Colonic mucosa (tissue), 4 donors: Measurements from ENCODE around the gene TPD52L1. TPM values are rescaled to one million over a fixed set of nuclear protein-coding genes. Genes with fewer than 3 reads are reported as not detected.

Source experiments
- DNase-seq: peaks from one replicate; pipeline ENCODE4 v3.0.0-alpha.2; 2020
- H3K27ac ChIP-seq: fragments of 200-600 bp; one replicate; pipeline ENCODE4 v1.8.0; 2021
- H3K27me3 ChIP-seq: fragments of 200-600 bp; one replicate; pipeline ENCODE4 v1.8.0; 2021
- H3K36me3 ChIP-seq: fragments of 200-600 bp; one replicate; pipeline ENCODE4 v1.8.0; 2021
- H3K4me1 ChIP-seq: fragments of 200-600 bp; one replicate; pipeline ENCODE4 v1.8.0; 2021; ENCODE audit warnings: mild to moderate bottlenecking
- H3K4me3 ChIP-seq: fragments of 200-600 bp; one replicate; pipeline ENCODE4 v1.8.0; 2021
- H3K9ac ChIP-seq, 2 donors: one replicate each; pipeline ENCODE4 v1.7.0; 2013; ENCODE audit warnings: control low read depth in 2 of 2, low read depth in 2 of 2, low read length in 2 of 2
- H3K9me3 ChIP-seq: fragments of 200-600 bp; one replicate; pipeline ENCODE4 v1.8.0; 2021
- intact Hi-C: fragments of 100-400 bp; cut with DNase I; formaldehyde crosslinking; loops from one replicate; pipeline ENCODE4 v1.14.1; 2022
- total RNA-seq, 2 donors: library from RNA; stranded (reverse); fragmentation: NEBNext Ultra II Directional in 1 of 2; extraction: Animal tissue kit (Norgen Biotek cat#: 25700) in 1 of 2; gene quantifications; one replicate each; pipeline ENCODE4 v1.2.1, GENCODE V29; 2021
- TF ChIP-seq, protein P1 (sequence below): fragments of 200-600 bp; IDR thresholded peaks from one replicate; pipeline ENCODE4 v1.8.0; 2022; ENCODE audit warnings: antibody characterized with exemption, mild to moderate bottlenecking
- donor health status: healthy.
- donor health status: DM: no; HTN: no; CAD: no.
- donor health status: DM: no; HTN: no; CAD: no.

The TPD52L1 gene
- total RNA-seq, 2 donors from 2014 or later = 15.5 to 16.9 TPM

DNA sequence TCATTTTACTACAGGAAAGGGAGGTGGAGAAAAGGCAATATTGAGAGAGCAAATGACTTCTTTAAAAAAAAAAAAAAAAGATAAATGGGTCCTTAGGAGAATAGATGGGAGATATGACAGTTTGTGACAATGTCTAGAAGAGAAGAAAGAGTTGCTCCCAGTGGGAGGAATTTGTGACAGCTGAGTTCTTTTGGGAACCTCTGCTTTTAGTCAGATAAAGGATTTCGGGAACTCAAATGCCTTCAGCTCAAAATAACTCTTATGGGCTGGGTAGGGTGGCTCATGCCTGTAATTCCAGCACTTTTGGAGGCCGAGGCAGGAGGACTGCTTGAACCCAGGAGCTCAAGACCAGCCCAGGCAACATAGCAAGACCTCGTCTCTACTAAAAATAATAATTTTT lies 13.1 kb downstream of the TPD52L1 start:
- Histone ChIP-seq H3K27ac (no peak overlapping the region), H3K27me3 (no peaks in the 10 kb centered on the region), H3K9ac (no peak overlapping the region), H3K4me1 (no peaks in the 10 kb centered on the region), H3K4me3 (no peak overlapping the region), H3K9me3 (no peaks in the 10 kb centered on the region), H3K36me3 (no peaks in the 10 kb centered on the region)
- intact Hi-C loops = no loop called here
- DNase-seq = no peak
- TF ChIP-seq, protein P1, sequence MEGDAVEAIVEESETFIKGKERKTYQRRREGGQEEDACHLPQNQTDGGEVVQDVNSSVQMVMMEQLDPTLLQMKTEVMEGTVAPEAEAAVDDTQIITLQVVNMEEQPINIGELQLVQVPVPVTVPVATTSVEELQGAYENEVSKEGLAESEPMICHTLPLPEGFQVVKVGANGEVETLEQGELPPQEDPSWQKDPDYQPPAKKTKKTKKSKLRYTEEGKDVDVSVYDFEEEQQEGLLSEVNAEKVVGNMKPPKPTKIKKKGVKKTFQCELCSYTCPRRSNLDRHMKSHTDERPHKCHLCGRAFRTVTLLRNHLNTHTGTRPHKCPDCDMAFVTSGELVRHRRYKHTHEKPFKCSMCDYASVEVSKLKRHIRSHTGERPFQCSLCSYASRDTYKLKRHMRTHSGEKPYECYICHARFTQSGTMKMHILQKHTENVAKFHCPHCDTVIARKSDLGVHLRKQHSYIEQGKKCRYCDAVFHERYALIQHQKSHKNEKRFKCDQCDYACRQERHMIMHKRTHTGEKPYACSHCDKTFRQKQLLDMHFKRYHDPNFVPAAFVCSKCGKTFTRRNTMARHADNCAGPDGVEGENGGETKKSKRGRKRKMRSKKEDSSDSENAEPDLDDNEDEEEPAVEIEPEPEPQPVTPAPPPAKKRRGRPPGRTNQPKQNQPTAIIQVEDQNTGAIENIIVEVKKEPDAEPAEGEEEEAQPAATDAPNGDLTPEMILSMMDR = no peak

DNA sequence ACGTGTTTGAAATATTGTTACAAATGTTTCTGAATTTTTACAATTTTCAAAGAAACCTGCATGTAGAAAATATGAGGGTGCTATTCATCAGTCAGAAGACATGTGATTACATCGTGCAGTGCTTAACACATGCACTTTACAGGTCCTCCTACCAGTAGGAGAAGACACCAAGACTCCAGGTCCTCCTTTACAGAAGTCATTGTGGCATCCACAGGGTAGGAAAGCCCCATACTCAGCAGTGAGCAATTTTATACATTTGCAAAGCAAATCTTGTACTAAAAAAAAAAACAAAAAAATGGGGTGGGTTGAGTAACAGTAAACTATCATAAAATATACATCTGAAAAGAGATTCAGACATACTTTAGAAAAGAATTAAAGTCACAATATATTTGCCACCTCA lies 14.0 kb downstream of the TPD52L1 start:
- H3K9me3 ChIP-seq = no peaks in the 10 kb centered on the region
- no peak overlapping the region for H3K9ac ChIP-seq
- intact Hi-C loops = no loop called here
- H3K36me3 ChIP-seq = no peaks in the 10 kb centered on the region
- TF ChIP-seq, protein P1 = no peak
- no peak for DNase-seq
- H3K27me3 ChIP-seq = no peaks in the 10 kb centered on the region
- H3K4me1 ChIP-seq = no peaks in the 10 kb centered on the region
- no peak overlapping the region for H3K4me3 ChIP-seq
- no peak overlapping the region for H3K27ac ChIP-seq

DNA sequence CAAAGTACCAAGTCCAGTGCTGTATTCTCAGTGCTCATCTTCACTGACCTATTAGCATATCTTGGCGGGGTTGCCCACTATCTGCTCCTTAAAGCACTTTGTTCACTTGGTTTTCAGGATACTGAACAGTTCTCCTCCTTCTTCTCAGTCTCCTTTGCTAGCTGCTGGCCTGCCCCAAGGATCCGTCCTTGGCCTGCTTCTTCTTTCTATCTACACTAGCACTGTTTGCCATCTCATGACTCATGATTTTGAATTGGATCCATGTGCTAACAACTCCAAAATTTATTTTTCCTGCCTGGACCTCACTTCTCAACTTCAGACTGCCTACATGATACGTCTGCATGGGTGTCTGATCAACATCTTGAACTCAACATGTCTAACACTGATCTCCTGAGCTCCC lies 15.5 kb downstream of the TPD52L1 start:
- Histone ChIP-seq H3K4me3 (no peak overlapping the region), H3K36me3 (no peaks in the 10 kb centered on the region), H3K27me3 (no peaks in the 10 kb centered on the region), H3K27ac (no peak overlapping the region), H3K9me3 (no peaks in the 10 kb centered on the region), H3K9ac (no peak overlapping the region), H3K4me1 (no peaks in the 10 kb centered on the region)
- intact Hi-C loops = no loop called here
- TF ChIP-seq, protein P1 = no peak
- no peak for DNase-seq

DNA sequence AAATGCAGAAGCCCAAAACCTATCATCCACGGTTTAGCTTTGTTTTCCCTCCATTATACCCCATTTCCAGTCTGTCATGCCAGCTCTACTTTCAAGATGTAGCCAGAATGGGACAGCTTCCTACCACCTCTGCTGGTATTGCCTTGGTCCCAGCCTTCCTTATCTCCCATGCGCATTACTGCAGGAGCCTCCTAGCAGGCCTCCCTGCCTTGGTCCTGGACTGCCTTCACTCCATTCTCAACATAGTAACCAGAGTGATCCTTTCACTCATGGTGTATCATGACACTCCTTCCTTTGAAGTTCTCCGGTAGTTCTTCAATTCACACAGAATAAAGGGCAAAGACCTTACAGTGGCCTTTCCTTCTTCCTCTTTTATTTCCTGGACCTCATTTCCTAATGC lies 15.9 kb downstream of the TPD52L1 start:
- Histone ChIP-seq H3K36me3 (no peaks in the 10 kb centered on the region), H3K27me3 (no peaks in the 10 kb centered on the region), H3K9me3 (no peaks in the 10 kb centered on the region), H3K4me3 (no peak overlapping the region), H3K27ac (no peak overlapping the region), H3K9ac (no peak overlapping the region), H3K4me1 (no peaks in the 10 kb centered on the region)
- no peak for DNase-seq
- intact Hi-C loops = no loop called here
- TF ChIP-seq, protein P1 = no peak

DNA sequence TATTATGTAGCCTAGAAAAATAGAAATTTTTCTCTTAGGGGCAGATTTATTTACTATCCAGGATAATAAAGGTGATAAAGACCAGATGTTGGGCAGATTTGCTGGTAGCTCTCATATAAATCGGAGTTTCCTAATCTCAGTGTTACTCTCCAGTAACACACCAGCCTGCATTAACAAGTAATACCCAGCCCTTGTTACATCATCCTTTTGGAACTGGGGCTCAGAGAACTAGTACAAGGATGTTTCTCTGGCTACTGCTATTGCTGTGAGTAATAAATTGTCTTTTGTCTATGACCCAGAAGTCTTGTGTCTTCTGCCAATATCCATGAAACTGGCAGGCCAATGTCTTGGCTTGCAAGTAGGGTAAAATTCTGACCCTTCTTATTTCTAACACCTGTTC lies 16.8 kb downstream of the TPD52L1 start:
- H3K4me3 ChIP-seq = no peak overlapping the region
- no peak overlapping the region for H3K9ac ChIP-seq
- H3K27me3 ChIP-seq = no peaks in the 10 kb centered on the region
- intact Hi-C loops = no loop called here
- TF ChIP-seq, protein P1 = no peak
- H3K9me3 ChIP-seq = no peaks in the 10 kb centered on the region
- no peak for DNase-seq
- H3K27ac ChIP-seq = no peak overlapping the region
- no peaks in the 10 kb centered on the region for H3K4me1 ChIP-seq
- H3K36me3 ChIP-seq = no peaks in the 10 kb centered on the region
